Measurements from ENCODE around the gene EPHB1.

The EPHB1 gene

GRCh38 chr3:135068011-135068410, 273.0 kb downstream of the EPHB1 start:
- no peaks in the 10 kb centered on the region for H3K27me3 Mint-ChIP-seq (ENCODE audit: low read depth)
- peaks cover 9% of the 10 kb centered on the region for H3K4me1 Mint-ChIP-seq
- peaks cover 36% of the 10 kb centered on the region for H3K9me3 Mint-ChIP-seq
- TF ChIP-seq CTCF (IDR thresholded peaks at IDR 0.05; ENCODE audit: unreplicated experiment in 3 of 3), result no peak
- H3K4me3 Mint-ChIP-seq, result no peak overlapping the region
- no peak overlapping the region for H3K27ac Mint-ChIP-seq
- no peaks in the 10 kb centered on the region for H3K36me3 Mint-ChIP-seq (ENCODE audit: low read depth)

GRCh38 chr3:135069406-135069805, 274.3 kb downstream of the EPHB1 start:
- Mint-ChIP-seq H3K4me3 (no peak overlapping the region), H3K27me3 (ENCODE audit: low read depth) (no peaks in the 10 kb centered on the region), H3K4me1 (peaks cover 9% of the 10 kb centered on the region), H3K36me3 (ENCODE audit: low read depth) (no peaks in the 10 kb centered on the region), H3K9me3 (peaks cover 27% of the 10 kb centered on the region), H3K27ac (no peak overlapping the region)
- no peak for TF ChIP-seq CTCF (IDR thresholded peaks at IDR 0.05; ENCODE audit: unreplicated experiment in 3 of 3)

GRCh38 chr3:135071483-135071882, 276.4 kb downstream of the EPHB1 start:
- Mint-ChIP-seq H3K36me3 (ENCODE audit: low read depth) (no peaks in the 10 kb centered on the region), H3K27ac (no peak overlapping the region), H3K4me1 (peaks cover 8% of the 10 kb centered on the region), H3K9me3 (peaks cover 15% of the 10 kb centered on the region), H3K27me3 (ENCODE audit: low read depth) (no peaks in the 10 kb centered on the region), H3K4me3 (no peak overlapping the region)
- no peak for TF ChIP-seq CTCF (IDR thresholded peaks at IDR 0.05; ENCODE audit: unreplicated experiment in 3 of 3)

- no peaks in the 10 kb centered on the region for H3K4me1 Mint-ChIP-seq
- no peak for TF ChIP-seq CTCF (IDR thresholded peaks at IDR 0.05; ENCODE audit: unreplicated experiment in 3 of 3)
Observed at GRCh38 chr3:135072431-135072830, 277.4 kb downstream of the EPHB1 start.

GRCh38 chr3:135075157-135075556, 280.1 kb downstream of the EPHB1 start:
- Mint-ChIP-seq H3K36me3 (ENCODE audit: low read depth) (no peaks in the 10 kb centered on the region), H3K4me1 (no peaks in the 10 kb centered on the region), H3K9me3 (peaks cover 8% of the 10 kb centered on the region), H3K27ac (no peak overlapping the region), H3K4me3 (no peak overlapping the region), H3K27me3 (ENCODE audit: low read depth) (peaks cover under 1% of the 10 kb centered on the region)
- no peak for TF ChIP-seq CTCF (IDR thresholded peaks at IDR 0.05; ENCODE audit: unreplicated experiment in 3 of 3)

More at GRCh38 chr3:135072431-135072830, 277.4 kb downstream of the EPHB1 start:
- H3K9me3 Mint-ChIP-seq, result peaks cover 8% of the 10 kb centered on the region
- H3K27me3 Mint-ChIP-seq (ENCODE audit: low read depth), result no peaks in the 10 kb centered on the region
- H3K4me3 Mint-ChIP-seq, result no peak overlapping the region
- no peaks in the 10 kb centered on the region for H3K36me3 Mint-ChIP-seq (ENCODE audit: low read depth)
- no peak overlapping the region for H3K27ac Mint-ChIP-seq

- H3K4me3 Mint-ChIP-seq, result no peak overlapping the region
Observed at GRCh38 chr3:135076341-135076740, 281.3 kb downstream of the EPHB1 start.

More at GRCh38 chr3:135076341-135076740, 281.3 kb downstream of the EPHB1 start:
- no peaks in the 10 kb centered on the region for H3K4me1 Mint-ChIP-seq
- peaks cover 4% of the 10 kb centered on the region for H3K27me3 Mint-ChIP-seq (ENCODE audit: low read depth)
- no peak for TF ChIP-seq CTCF (IDR thresholded peaks at IDR 0.05; ENCODE audit: unreplicated experiment in 3 of 3)
- peaks cover 8% of the 10 kb centered on the region for H3K9me3 Mint-ChIP-seq
- H3K36me3 Mint-ChIP-seq (ENCODE audit: low read depth), result no peaks in the 10 kb centered on the region
- H3K27ac Mint-ChIP-seq, result no peak overlapping the region
